K562 (cell line): ENCODE measurements around the gene METTL8. TPM values are rescaled to one million over a fixed set of nuclear protein-coding genes. Genes with fewer than 3 reads are reported as not detected.

Experiments
- ATAC-seq: fragments of 200-7000 bp; cut with Tn5 transposase; 3 replicates; pipeline ENCODE4 v1.9.1; 2020; ENCODE audit warnings: moderate library complexity
- BruUV-seq: library from RNA; stranded (reverse); fragments of 400-500 nt; replicated peaks from 2 replicates; lab custom pipeline; 2021; lab: Mats Ljungman, UMichigan
- CTCF ChIA-PET: fragments of 300-600 bp; formaldehyde crosslinking; extraction: SDS; loops from one replicate; lab custom pipeline; 2021; ENCODE audit warnings: low intra/inter-chr PET ratio; lab: Yijun Ruan, JAX
- POLR2A ChIA-PET: fragments of 300-600, 350-650 bp; sonication (Branson Sonifier 250); formaldehyde crosslinking; extraction: SDS; loops from one replicate; lab custom pipeline; 2021; ENCODE audit warnings: antibody characterized with exemption, inconsistent platforms; lab: Yijun Ruan, JAX
- DNase-seq, 4 experiments: peaks; one replicate each; pipeline versions ENCODE4 v3.0.0 to v3.0.0-alpha.2; 2011 to 2018; ENCODE audit warnings: low spot score in 3 of 4, mixed read lengths in 3 of 4; ENCODE audit errors: extremely low read depth in 1 of 4
- FAIRE-seq: peaks from 2 replicates; lab custom pipeline; 2011; peaks lifted over from hg19 to GRCh38; lab: Jason Lieb, UNC
- H2AFZ ChIP-seq: 2 replicates; pipeline ENCODE4 v1.6.0; 2011; ENCODE audit warnings: low read depth, low read length, control low read depth, inconsistent platforms
- H3K27ac ChIP-seq: fragments of 200-600 bp; 3 replicates; pipeline ENCODE4 v1.8.0; 2011; ENCODE audit warnings: low read depth, mild to moderate bottlenecking, control low read depth, inconsistent platforms, low read length, moderate library complexity, mixed read lengths; ENCODE audit errors: extremely low read depth
- H3K27me3 ChIP-seq, 2 experiments: fragments of 300-600 bp in 1 of 2; 2 replicates in 1 of 2; 3 replicates in 1 of 2; pipeline versions ENCODE4 v1.6.0 to v1.8.0; 2011; ENCODE audit warnings: inconsistent platforms in 2 of 2, low read length in 2 of 2, mild to moderate bottlenecking in 1 of 2, mixed read lengths in 1 of 2, moderate library complexity in 1 of 2; ENCODE audit not compliant: control insufficient read depth in 2 of 2, insufficient read depth in 2 of 2
- H3K36me3 ChIP-seq: fragments of 300-600 bp; 3 replicates; pipeline ENCODE4 v1.8.0; 2011; ENCODE audit warnings: mild to moderate bottlenecking, low read length, inconsistent platforms; ENCODE audit not compliant: control insufficient read depth, insufficient read depth
- H3K4me1 ChIP-seq, 2 experiments: fragments of 200-600 bp in 1 of 2; replicated peaks in 1 of 2; 2 replicates in 1 of 2; 3 replicates in 1 of 2; pipeline versions ENCODE4 v1.5.1 to v1.8.0; 2011; ENCODE audit warnings: inconsistent platforms in 2 of 2, low read length in 2 of 2, mild to moderate bottlenecking in 1 of 2, mixed read lengths in 1 of 2, moderate library complexity in 1 of 2; ENCODE audit not compliant: control insufficient read depth in 2 of 2, insufficient read depth in 2 of 2
- H3K4me2 ChIP-seq: 2 replicates; pipeline ENCODE4 v1.6.1; 2011; ENCODE audit warnings: low read length, control low read depth, inconsistent platforms, mixed read lengths; ENCODE audit not compliant: insufficient read depth
- H3K4me3 ChIP-seq: fragments of 200-600 bp; sonication (generic), shearing (Covaris generic); 2 replicates; pipeline ENCODE4 v1.5.1; 2016; ENCODE audit warnings: control low read depth, inconsistent platforms
- H3K79me2 ChIP-seq: fragments of 200-600 bp; 3 replicates; pipeline ENCODE4 v1.8.0; 2011; ENCODE audit warnings: low read length, inconsistent platforms; ENCODE audit not compliant: control insufficient read depth, insufficient read depth
- H3K9ac ChIP-seq, 2 experiments: 2 replicates each; pipeline versions ENCODE4 v1.6.0 to v1.6.1; 2011; ENCODE audit warnings: low read depth in 2 of 2, low read length in 2 of 2, control low read depth in 1 of 2, inconsistent platforms in 1 of 2, mild to moderate bottlenecking in 1 of 2, mixed read lengths in 1 of 2; ENCODE audit not compliant: insufficient read depth in 1 of 2
- H3K9me1 ChIP-seq: one replicate; pipeline ENCODE4 v1.6.0; 2011; ENCODE audit warnings: inconsistent platforms, mild to moderate bottlenecking, low read length, moderate library complexity; ENCODE audit not compliant: control insufficient read depth, insufficient read depth
- H3K9me3 ChIP-seq: replicated peaks from 2 replicates; pipeline ENCODE4 v1.5.1; 2011; ENCODE audit warnings: low read depth, low read length, inconsistent platforms; ENCODE audit not compliant: control insufficient read depth, insufficient read depth
- H4K20me1 ChIP-seq: replicated peaks from 2 replicates; pipeline ENCODE4 v1.6.1; 2011; ENCODE audit warnings: low read length, inconsistent platforms, mixed read lengths; ENCODE audit not compliant: control insufficient read depth, insufficient read depth
- ARID3B ChIP-seq: fragments of 250-450 bp; sonication (Bioruptor Pico); IDR thresholded peaks from 2 replicates; pipeline ENCODE4 v1.4.0; 2020; ENCODE audit warnings: borderline replicate concordance
- ATF1 ChIP-seq, 2 experiments: fragments of 450-650 bp in 1 of 2; IDR thresholded peaks; 2 replicates each; pipeline ENCODE4 v1.6.1; 2016; ENCODE audit warnings: missing compliant biosample characterization in 1 of 2, missing genetic modification characterization in 1 of 2
- BACH1 ChIP-seq: fragments of 200-800 bp; sonication (Bioruptor generic); IDR thresholded peaks from 2 replicates; pipeline ENCODE4 v1.6.1; 2016; ENCODE audit warnings: missing genetic modification characterization, missing compliant biosample characterization
- E2F1 ChIP-seq: sonication (generic); formaldehyde crosslinking; IDR thresholded peaks from 2 replicates; pipeline ENCODE4 v1.8.1; 2023; ENCODE audit warnings: mild to moderate bottlenecking, missing genetic modification reagents, moderate library complexity
- RHOXF2B ChIP-seq: fragments of 250-450 bp; sonication (Bioruptor Pico); conservative IDR thresholded peaks from 2 replicates; pipeline ENCODE4 v1.5.1; 2021
- ZBTB17 ChIP-seq: fragments of 450-650 bp; formaldehyde crosslinking; IDR thresholded peaks from 2 replicates; pipeline ENCODE4 v1.4.0; 2020; ENCODE audit warnings: mild to moderate bottlenecking
- ZBTB7A ChIP-seq: IDR thresholded peaks from 2 replicates; pipeline ENCODE4 v1.6.1; 2011; ENCODE audit warnings: low read depth, mild to moderate bottlenecking, low read length, moderate library complexity, borderline replicate concordance; ENCODE audit not compliant: control insufficient read depth
- ZFPM2 ChIP-seq: fragments of 250-450 bp; sonication (Bioruptor Pico); IDR thresholded peaks from 2 replicates; pipeline ENCODE4 v1.5.1; 2022; ENCODE audit warnings: mild to moderate bottlenecking
- ZNF282 ChIP-seq: sonication (generic); formaldehyde crosslinking; IDR thresholded peaks from 2 replicates; pipeline ENCODE4 v1.8.1; 2023; ENCODE audit warnings: missing genetic modification reagents
- ZNF41 ChIP-seq: fragments of 250-450 bp; sonication (Bioruptor Pico); conservative IDR thresholded peaks from 2 replicates; pipeline ENCODE4 v1.4.0; 2020; ENCODE audit warnings: mild to moderate bottlenecking
- ZNF780A ChIP-seq: fragments of 250-450 bp; sonication (Bioruptor Pico); IDR thresholded peaks from 2 replicates; pipeline ENCODE4 v1.5.0; 2021; ENCODE audit warnings: mild to moderate bottlenecking
- WGBS: fragments of 100-300 bp; shearing (Covaris generic); methylation state at CpG from one replicate; pipeline ENCODE4 v1.1.6; 2016; ENCODE audit warnings: low coverage, mixed read lengths; ENCODE audit not compliant: insufficient coverage; ENCODE audit errors: missing lambda C conversion rate; 5-methylcytosine and 5-hydroxymethylcytosine counted together
- in situ Hi-C: fragments of 300-500 bp; cut with MboI; formaldehyde crosslinking; loops from 4 replicates; pipeline ENCODE4 v1.15.0; 2018; ENCODE audit warnings: inconsistent platforms, mixed read lengths
- intact Hi-C: fragments of 100-400 bp; cut with micrococcal nuclease; formaldehyde crosslinking; loops from 2 replicates; pipeline ENCODE4 v1.14.2; 2022
- polyA plus RNA-seq, 8 experiments: library from polyadenylated mRNA; depleted of rRNA in 4 of 8; stranded (reverse) in 5 of 8; unstranded in 3 of 8; fragments of >200 nt; fragmentation: Nextera tagmentation in 2 of 8; fragmentation: Illumina TruSeq in 1 of 8; extraction: Ambion mirVana in 2 of 8; extraction: Trizol in 1 of 8; gene quantifications; 2 replicates each; pipeline versions ENCODE4 v1.2.1 to v1.2.3, GENCODE V29; 2011 to 2014; ENCODE audit warnings: inconsistent platforms in 1 of 8, missing spikeins in 1 of 8
- total RNA-seq, 7 experiments: library from RNA; depleted of rRNA in 6 of 7; stranded (reverse); fragments of >200 nt in 6 of 7; fragmentation: Illumina TruSeq in 2 of 7; extraction: Trizol in 2 of 7; gene quantifications; 2 replicates each; pipeline versions ENCODE4 v1.2.1 to v1.2.3, GENCODE V29; 2011 to 2021; ENCODE audit warnings: low replicate concordance in 1 of 7

Gene METTL8
- total and polyA plus RNA-seq, 9 of the 15 experiments (the other 6 are each of a cell fraction or from before 2014, with no cell fraction given) = 12.9 to 52.6 (median 33.7) TPM

GRCh38 chr2:171289991-171290390 lies 143.8 kb downstream of the METTL8 start:
- H3K9me3 ChIP-seq = no peaks in the 10 kb centered on the region
- no peak overlapping the region for H3K27ac ChIP-seq
- H3K4me1 ChIP-seq = no peaks in the 10 kb centered on the region
- no TSS peak for BruUV-seq
- no peak overlapping the region for H2AFZ ChIP-seq
- H3K9ac ChIP-seq = no peak overlapping the region
- TF ChIP-seq RHOXF2B (no peak), ZFPM2 (CRISPR knock-in tag) (no peak), ZBTB17 (CRISPR knock-in tag) (no peak), BACH1 (tag) (no peak), ZBTB7A (no peak), ZNF41 (CRISPR knock-in tag) (no peak), ATF1 (CRISPR knock-in tag; IDR thresholded peaks at IDR 0.05) (no peak), ATF1 (tag; IDR thresholded peaks at IDR 0.05) (no peak), ARID3B (CRISPR knock-in tag) (no peak), ZNF282 (CRISPR knock-in tag) (no peak), ZNF780A (CRISPR knock-in tag) (no peak), E2F1 (CRISPR knock-in tag) (no peak)
- H3K79me2 ChIP-seq = no peaks in the 10 kb centered on the region
- no peak overlapping the region for H3K4me3 ChIP-seq
- no peak overlapping the region for H3K4me2 ChIP-seq
- DNase-seq (no peak), ATAC-seq (no peak), FAIRE-seq (no peak)
- in situ Hi-C loops (no loop called here), intact Hi-C loops (no loop called here)
- no peaks in the 10 kb centered on the region for H4K20me1 ChIP-seq
- POLR2A ChIA-PET = no interaction called here
- CTCF ChIA-PET = no interaction called here
- WGBS = 12% methylated on average over 3 of the region's 3 CpGs
- no peaks in the 10 kb centered on the region for H3K36me3 ChIP-seq
- peaks cover 4 to 6% of the 10 kb centered on the region in 2 experiments; a peak in 3 of 5 replicates for H3K27me3 ChIP-seq
- H3K9me1 ChIP-seq = no peaks in the 10 kb centered on the region
